8988T (cell line): ENCODE measurements around the gene C6orf47.

ENCODE experiments used
- DNase-seq: peaks from one replicate; pipeline ENCODE4 v3.0.0; 2011

The C6orf47 gene

DNA sequence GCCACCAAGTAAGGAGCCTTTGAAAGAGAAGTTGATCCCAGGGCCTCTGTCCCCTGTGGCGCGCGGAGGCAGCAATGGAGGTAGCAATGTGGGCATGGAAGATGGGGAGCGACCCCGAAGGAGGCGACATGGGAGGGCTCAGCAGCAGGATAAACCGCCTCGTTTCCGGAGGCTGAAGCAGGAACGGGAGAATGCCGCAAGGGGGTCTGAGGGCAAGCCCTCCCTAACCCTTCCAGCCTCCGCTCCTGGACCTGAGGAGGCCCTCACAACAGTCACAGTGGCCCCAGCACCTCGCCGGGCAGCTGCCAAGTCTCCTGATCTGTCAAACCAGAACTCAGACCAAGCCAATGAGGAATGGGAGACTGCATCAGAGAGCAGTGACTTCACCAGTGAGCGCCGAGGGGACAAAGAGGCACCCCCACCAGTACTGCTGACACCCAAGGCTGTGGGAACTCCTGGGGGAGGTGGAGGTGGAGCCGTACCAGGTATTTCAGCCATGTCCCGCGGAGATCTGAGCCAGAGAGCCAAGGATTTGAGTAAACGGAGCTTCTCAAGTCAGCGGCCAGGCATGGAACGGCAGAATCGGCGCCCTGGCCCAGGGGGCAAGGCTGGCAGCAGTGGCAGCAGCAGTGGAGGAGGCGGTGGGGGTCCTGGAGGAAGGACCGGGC is 28.2 kb downstream of the C6orf47 start:
- no peak for DNase-seq

DNA sequence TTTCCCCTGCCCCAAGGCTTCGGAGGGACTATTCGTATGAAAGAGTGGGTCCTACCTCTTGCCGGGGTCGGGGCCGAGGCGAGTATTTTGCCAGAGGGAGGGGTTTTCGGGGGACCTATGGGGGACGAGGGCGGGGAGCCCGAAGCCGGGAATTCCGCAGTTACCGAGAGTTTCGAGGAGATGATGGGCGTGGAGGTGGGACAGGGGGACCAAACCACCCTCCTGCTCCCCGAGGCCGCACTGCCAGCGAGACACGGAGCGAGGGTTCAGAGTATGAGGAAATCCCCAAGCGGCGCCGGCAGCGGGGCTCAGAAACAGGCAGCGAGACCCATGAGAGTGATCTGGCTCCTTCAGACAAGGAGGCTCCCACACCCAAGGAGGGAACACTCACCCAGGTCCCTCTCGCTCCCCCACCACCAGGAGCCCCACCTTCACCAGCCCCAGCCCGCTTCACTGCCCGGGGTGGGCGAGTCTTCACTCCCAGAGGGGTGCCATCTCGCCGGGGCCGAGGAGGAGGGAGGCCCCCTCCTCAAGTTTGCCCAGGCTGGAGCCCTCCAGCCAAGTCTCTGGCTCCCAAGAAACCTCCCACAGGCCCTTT is 28.8 kb downstream of the C6orf47 start:
- no peak for DNase-seq

- DNase-seq: no peak
Measured at GRCh38 chr6:31631209-31631608, 29.4 kb downstream of the C6orf47 start.

- no peak for DNase-seq
Measured at GRCh38 chr6:31630177-31630934, 30.2 kb downstream of the C6orf47 start.

DNA sequence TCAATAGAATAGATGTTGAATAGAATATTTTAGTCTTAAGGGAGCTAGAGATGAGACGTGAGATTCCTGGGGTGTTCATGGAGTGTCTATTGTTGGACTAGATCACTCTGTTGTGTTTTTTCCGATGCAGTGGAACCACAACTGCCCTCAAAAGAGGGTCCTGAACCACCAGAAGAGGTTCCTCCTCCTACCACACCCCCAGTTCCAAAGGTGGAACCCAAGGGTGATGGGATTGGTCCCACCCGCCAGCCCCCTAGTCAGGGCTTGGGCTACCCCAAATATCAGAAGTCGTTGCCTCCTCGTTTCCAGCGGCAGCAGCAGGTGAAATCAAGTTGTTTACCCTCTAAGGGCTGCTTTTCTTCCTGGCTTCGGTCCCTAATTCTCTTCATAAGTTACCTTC is 31.6 kb downstream of the C6orf47 start:
- no peak for DNase-seq

DNA sequence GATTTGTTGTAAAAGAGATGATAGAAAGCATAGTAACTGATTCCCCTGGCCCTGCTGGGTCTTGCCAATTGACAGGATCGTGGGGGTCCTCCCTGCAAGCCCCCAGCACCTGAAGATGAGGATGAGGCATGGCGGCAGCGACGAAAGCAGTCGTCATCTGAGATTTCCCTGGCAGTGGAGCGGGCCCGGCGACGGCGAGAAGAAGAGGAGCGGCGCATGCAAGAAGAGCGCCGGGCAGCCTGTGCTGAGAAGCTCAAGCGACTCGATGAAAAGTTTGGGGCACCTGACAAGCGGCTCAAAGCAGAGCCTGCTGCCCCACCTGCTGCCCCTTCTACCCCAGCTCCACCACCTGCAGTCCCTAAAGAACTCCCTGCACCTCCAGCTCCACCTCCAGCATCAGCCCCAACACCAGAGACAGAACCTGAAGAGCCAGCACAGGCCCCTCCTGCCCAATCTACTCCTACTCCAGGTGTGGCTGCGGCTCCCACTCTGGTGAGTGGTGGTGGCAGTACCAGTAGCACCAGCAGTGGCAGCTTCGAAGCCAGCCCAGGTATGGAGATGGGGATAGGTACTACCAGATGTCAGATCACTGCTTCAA is 32.8 kb downstream of the C6orf47 start:
- no peak for DNase-seq

GRCh38 chr6:31626952-31627351 is 33.6 kb downstream of the C6orf47 start:
- DNase-seq: no peak

- DNase-seq: no peak
Measured at GRCh38 chr6:31624070-31624469, 36.5 kb downstream of the C6orf47 start.

DNA sequence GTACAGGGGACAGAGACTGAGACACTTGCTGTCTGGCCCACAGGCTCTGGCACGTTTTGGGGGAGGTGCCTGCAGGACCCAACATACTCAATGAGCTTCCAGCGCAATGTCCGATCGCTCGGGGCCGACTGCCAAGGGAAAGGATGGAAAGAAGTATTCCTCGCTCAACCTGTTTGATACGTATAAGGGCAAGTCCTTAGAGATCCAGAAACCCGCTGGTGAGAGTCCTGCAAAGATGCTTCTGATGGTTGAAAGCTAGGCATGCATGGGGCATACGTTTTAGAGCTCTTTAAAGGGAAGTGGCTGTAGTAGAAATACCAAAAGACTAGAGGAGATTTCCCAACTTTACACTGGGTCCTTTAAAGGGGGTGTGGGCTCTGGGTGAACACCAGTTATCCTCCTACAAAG is 37.9 kb downstream of the C6orf47 start:
- no peak for DNase-seq

DNA sequence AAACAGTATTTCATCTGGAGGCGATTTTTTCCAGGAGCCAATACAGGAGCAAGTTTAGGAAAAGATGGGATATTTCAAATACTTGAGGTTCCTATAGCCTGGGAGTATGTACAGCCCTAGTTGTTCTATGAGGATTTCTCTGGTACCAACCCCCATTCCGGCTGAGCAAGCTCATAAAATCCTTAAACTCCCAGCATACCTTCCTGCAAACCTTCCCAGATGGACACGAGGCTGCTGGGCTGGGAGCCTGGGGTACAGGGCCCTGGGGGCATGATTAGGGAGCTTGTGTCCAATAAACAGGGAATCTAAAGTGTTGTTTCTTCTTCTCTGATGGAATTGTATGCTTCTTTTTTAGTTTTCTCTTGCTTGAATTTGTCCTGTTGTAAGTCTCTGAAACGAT is 38.6 kb downstream of the C6orf47 start:
- no peak for DNase-seq

DNA sequence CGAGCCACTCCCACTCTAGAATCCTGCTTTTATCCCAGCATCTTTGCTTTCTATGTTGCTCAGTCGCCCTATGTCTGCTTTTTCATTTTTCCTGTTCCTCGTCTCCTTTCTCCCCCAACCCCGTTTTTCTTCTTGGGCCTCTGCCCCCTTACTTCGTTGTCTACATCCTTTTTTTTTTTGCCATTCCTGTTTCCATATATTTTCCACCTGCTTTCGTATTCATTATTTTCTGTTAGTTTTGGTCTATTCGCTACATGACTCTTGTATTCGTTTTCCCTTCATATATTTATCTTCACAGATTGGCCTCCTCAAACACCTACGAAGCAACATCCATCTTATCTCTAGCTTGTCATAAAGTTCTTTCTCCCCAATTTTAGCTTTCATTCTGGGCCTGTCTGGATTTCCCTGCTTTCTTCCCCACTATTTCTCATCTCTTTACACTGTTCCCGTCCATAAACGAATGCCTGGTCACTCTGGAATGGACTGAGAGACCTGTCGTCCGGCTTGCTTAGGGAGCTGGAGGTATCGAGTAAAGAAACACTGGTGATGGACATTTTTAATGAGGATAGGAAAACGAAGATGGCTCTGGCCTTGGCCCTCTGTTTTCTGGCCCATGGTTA is 39.1 kb downstream of the C6orf47 start:
- DNase-seq: no peak

GRCh38 chr6:31620586-31621319 is 39.8 kb downstream of the C6orf47 start, which contains the start of gene PRRC2A:
Gene PRRC2A (plus strand): TSS chr6:31620715. CDS start chr6:31622790, 2,075 bp downstream.
- DNase-seq: peak; percentile 93

GRCh38 chr6:31619805-31620585 is 40.6 kb downstream of the C6orf47 start:
- peak; percentile 91 for DNase-seq

- no peak for DNase-seq
Measured at GRCh38 chr6:31617010-31617409, 43.6 kb downstream of the C6orf47 start.

GRCh38 chr6:31615748-31616147 is 44.8 kb downstream of the C6orf47 start:
- no peak for DNase-seq

- no peak for DNase-seq
Measured at GRCh38 chr6:31614684-31615578, 45.6 kb downstream of the C6orf47 start, which contains the start of gene AIF1. Gene AIF1 (plus strand): TSS chr6:31615234. CDS start chr6:31615330, 96 bp downstream.

GRCh38 chr6:31614075-31614619 is 46.4 kb downstream of the C6orf47 start:
- no peak for DNase-seq

DNA sequence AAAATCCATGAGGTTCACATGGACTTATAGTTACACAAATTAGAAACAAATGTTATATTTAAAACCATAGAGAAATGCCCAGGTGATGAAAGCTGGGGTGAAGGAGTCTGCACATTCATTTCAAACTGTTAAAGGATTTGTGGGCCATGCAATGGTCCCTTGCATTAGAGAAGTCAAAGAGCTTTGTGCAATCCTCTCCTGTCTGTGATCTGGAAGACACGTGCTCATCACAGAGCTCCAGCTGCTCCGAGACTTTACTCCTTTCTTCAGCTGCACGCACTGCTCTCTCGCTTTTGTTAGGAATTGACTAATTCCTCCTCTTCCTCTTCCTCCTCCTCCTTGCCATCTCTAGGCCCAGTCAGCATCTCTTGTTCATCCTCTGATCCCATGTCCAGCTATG is 49.6 kb downstream of the C6orf47 start:
- DNase-seq: no peak

GRCh38 chr6:31609519-31610406 is 50.8 kb downstream of the C6orf47 start:
- DNase-seq: no peak
